ENCODE data around the gene LOC128125822.

GRCh38 chr6:63527658-63528514, 44.4 kb upstream of the LOC128125822 start:
- TF ChIP-seq, protein P1, sequence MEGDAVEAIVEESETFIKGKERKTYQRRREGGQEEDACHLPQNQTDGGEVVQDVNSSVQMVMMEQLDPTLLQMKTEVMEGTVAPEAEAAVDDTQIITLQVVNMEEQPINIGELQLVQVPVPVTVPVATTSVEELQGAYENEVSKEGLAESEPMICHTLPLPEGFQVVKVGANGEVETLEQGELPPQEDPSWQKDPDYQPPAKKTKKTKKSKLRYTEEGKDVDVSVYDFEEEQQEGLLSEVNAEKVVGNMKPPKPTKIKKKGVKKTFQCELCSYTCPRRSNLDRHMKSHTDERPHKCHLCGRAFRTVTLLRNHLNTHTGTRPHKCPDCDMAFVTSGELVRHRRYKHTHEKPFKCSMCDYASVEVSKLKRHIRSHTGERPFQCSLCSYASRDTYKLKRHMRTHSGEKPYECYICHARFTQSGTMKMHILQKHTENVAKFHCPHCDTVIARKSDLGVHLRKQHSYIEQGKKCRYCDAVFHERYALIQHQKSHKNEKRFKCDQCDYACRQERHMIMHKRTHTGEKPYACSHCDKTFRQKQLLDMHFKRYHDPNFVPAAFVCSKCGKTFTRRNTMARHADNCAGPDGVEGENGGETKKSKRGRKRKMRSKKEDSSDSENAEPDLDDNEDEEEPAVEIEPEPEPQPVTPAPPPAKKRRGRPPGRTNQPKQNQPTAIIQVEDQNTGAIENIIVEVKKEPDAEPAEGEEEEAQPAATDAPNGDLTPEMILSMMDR (conservative IDR thresholded peaks at IDR 0.05; ENCODE audit: low read depth, low read length) = no peak
- no peak for TF ChIP-seq EZH2 (IDR thresholded peaks at IDR 0.05; ENCODE audit: borderline replicate concordance, low read depth, low read length, poor library complexity, severe bottlenecking)

Measured in A673 (cell line).